VCaP (cell line): ENCODE results near the gene KCNN2.

Source experiments
- H3K27ac ChIP-seq: fragments of 450-650 bp; 2 replicates; pipeline ENCODE4 v1.5.1; 2017
- TF ChIP-seq, protein P1 (sequence below): fragments of 450-650 bp; conservative IDR thresholded peaks from 2 replicates; pipeline ENCODE4 v1.5.1; 2017; ENCODE audit warnings: mild to moderate bottlenecking, moderate library complexity

The KCNN2 gene

DNA sequence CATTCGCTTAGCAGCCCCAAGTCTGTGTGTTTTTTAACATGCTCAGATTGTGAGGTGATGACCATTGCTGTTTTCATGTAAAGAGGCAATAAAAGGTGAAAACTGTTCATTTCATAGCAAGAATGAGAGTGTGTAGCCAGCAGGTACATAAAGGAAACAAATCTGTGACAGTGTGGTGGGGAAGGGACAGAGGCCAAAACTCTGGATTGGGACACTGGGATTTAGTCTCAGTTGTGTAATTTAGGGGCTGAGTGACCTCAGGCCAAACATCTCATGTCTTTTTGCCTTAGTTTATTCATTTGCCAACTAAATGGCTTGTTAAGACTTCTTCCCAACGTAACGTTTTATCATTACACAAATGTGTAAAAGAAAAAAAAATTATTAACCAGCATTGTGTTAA, 47.0 kb downstream of the KCNN2 start:
- TF ChIP-seq, protein P1, sequence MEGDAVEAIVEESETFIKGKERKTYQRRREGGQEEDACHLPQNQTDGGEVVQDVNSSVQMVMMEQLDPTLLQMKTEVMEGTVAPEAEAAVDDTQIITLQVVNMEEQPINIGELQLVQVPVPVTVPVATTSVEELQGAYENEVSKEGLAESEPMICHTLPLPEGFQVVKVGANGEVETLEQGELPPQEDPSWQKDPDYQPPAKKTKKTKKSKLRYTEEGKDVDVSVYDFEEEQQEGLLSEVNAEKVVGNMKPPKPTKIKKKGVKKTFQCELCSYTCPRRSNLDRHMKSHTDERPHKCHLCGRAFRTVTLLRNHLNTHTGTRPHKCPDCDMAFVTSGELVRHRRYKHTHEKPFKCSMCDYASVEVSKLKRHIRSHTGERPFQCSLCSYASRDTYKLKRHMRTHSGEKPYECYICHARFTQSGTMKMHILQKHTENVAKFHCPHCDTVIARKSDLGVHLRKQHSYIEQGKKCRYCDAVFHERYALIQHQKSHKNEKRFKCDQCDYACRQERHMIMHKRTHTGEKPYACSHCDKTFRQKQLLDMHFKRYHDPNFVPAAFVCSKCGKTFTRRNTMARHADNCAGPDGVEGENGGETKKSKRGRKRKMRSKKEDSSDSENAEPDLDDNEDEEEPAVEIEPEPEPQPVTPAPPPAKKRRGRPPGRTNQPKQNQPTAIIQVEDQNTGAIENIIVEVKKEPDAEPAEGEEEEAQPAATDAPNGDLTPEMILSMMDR, result no peak
- no peak overlapping the region for H3K27ac ChIP-seq

DNA sequence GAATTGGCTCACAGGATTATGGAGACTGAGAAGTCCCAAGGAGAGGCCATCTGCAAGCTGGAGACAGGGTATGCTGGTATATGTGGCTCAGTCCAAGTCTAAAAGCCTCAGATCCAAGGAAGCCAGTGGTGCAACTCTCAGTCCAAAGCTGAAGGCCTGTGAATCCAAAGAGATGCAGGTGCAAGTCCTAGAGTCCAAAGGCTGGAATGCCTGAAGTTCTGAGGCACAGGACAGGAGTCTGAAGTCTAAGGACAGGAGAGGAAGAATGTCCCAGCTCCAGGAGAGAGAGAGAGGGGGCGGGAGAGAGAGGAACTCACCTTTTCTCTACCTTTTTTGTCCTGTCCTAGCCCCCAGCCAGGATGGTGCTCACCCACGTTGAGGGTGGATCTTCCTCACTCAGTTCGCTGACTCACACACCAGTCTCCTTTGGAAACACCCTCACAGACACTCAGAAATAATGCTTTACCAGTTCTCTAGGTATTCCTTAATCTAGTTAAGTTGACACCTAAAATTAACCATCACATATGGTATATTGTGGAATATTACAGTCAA, 49.6 kb downstream of the KCNN2 start:
- 0 out of 2 replicates have a peak overlapping the region, but pooled peaks have one; percentile 19 for H3K27ac ChIP-seq
- TF ChIP-seq, protein P1, result no peak

DNA sequence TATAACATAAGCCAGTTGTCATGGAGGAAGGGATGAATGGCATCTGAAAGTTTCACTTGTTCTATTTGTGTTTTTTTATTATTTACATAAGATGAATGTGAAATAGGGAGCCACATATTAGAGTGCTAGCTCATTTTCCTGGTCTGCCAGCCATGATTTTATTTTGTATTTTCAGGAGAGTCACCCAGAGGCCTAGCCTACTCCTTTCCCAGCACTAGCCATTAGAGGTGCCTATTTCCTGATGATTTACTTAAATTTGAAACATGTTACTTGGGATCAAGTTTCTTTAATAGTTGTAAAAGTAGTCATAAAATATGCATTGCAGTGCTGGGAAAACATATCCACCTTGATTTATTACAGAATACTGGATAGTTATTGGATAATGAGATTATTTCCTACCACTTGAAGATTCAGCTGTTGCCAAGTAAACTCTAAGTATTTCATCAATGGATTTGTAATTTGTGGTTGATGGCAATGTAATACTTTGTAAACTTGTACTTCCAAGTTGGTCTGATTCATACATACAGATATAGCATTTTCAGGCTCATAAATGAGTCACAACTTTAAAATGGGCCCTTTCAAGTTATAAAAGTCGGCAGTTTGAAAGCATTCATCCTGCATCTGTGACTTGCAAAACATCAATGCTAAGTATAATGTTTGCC, 50.8 kb downstream of the KCNN2 start:
- peak overlapping the region; percentile 19; the same call in 1 of the 2 replicates for H3K27ac ChIP-seq
- TF ChIP-seq, protein P1, result no peak

DNA sequence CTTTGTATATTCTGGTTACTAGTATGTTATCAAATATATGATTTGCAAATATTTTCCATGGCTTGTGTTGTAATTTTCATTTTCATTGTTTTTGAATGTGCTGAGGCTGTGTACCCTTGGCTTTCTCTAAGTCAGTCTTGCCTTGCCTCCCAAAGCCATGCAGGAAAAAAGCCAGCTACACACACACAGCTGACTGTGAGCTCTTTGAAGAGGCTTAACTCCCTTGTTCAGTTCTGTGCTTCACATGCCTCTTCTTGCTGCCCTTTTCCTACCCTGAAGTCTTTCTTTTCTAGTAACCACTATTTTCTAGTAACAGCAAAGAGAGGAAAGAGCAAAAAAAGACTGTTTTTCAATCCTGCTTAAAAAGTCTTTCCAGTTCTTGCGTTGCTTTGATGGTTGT, 53.9 kb downstream of the KCNN2 start:
- TF ChIP-seq, protein P1, result no peak
- no peak overlapping the region for H3K27ac ChIP-seq

DNA sequence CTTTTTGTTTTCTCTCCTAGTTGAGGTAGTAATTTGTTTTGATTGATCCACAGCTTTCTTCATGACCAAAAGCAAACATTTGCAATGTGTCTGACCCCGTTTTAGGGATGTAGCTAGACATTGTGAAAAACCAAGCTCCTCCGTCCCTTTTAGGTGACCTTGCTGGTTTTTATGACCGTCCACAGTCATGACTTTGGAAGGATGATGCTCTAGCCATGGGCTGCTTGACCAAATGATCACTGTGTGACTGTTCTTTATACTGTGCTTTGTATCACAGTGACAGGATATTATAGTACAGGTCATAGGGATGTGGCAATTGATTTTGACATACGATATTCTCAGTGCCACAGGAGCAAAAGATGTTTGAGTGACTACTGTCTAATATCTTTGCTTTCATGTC, 54.4 kb downstream of the KCNN2 start:
- TF ChIP-seq, protein P1, result no peak
- no peak overlapping the region for H3K27ac ChIP-seq

DNA sequence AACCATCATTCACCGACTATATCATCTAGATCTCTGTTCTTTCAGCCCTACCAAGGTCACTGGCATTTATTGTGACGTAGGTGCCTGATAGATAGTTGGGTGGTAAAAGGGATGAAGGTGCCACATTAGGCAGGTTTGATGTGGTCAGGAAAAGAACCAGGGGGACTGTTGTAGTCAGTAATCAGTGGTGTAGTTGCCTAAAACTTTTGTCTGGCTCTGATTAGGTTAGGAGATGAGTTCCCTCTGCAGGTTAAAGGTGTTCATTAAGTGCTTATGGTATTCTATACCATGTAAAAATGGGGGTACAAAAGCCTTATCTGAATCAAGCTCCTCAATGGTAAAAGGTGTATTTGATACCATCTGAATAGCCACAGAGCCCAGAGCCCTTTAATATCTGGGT, 55.6 kb downstream of the KCNN2 start:
- TF ChIP-seq, protein P1, result no peak

DNA sequence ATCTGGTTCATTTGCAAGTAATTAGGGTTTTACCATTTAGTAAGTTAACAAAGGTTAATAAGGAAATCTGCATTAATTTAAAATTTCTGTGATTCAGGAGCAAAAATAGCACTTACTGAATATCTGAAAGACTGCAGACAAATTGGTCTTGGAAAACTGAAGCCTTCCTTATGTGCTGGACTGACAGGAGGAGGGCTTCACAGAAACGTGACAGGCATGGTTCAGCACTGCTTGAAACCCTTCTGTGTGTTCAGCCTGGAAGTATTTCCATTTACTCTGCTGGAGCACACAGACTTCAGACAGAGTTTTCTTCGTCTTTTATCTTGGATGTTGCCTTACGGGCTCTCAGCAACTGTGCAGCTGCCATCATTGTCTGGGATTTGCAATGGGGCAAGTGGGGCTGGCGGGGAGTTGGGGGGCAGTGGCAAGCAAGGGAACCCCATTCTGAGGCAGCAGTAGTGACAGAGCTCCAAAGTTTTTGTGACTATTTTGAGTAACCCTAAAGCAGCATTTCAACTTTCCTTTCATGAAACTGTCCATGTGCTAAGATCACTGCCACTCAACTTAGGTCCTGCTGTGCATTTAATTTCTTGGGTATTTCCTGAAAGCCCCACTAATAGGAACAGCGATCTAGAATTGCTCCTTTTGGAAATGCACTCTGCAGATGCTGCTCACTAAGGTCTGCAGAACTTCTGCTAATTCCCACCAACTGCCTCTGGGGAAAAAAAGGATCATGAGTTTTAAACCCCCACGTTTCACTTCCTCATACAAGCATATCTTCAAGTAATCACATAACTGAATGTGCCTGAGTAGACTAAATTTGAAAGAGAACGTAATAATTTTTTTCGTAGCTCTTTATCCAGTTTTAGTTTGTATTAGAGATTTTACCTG, 56.6 kb downstream of the KCNN2 start:
- H3K27ac ChIP-seq, result no peak overlapping the region
- TF ChIP-seq, protein P1, result no peak

More for the DNA sequence above, 55.6 kb downstream of the KCNN2 start:
- no peak overlapping the region for H3K27ac ChIP-seq
